GM12873 (cell line): Measurements from ENCODE around the gene SETD1B.

Experiments
- CTCF ChIP-seq: IDR thresholded peaks from 2 replicates; pipeline ENCODE4 v1.5.1; 2012; ENCODE audit warnings: low read depth, mild to moderate bottlenecking, moderate library complexity, low read length, control low read depth; ENCODE audit not compliant: insufficient read depth; ENCODE audit errors: missing control alignments

The SETD1B gene

GRCh38 chr12:121799156-121799841 lies 4.5 kb upstream of the SETD1B start:
- no peak for TF ChIP-seq CTCF

GRCh38 chr12:121799842-121800693 lies 3.7 kb upstream of the SETD1B start:
- no peak for TF ChIP-seq CTCF

DNA sequence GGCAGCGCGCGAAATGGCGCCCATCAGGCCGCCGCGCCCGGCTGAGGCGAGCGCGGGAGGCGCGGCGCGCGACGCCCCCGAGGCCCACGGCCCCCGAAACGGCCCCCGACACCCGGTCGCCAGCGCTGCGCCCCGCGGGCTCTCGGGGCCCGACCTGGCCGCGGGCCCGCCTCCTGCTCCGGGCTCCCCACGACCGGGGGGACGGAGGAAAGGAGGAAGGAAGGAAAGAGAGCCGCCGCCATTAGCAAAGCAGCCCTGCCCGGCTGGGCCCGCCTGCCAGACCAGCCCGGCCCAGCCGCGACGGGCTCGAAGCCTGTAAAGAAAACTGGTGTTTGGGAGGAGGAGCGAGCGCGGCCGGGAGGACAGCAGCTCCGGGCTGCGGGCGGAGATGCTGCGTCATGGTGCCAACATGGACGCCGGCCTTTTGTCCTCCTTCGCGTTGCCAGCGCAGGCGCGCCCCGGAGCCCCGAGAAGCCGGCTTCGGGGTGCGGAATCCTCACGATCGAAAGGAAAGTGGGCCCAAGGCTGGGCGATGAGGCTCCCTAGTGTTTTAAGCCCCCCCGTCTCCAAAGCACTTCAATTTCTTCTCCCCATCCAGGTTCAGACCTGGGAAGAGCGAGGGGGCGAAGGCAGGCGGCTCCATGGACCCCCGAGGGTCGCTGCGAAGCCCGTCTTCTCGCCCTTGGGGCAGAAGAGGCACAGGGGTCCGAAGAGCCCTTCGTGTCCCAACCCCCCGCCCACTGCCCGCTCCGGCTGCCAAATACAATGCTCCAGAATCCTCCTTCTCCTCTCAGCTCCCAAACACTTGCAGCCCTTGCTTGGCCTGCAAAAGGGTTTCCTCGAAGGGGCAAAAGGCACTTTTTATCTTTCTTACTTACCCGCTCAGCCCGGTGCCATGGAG lies 2.9 kb upstream of the SETD1B start:
- TF ChIP-seq CTCF = no peak

GRCh38 chr12:121801595-121802484 lies 2.0 kb upstream of the SETD1B start:
- TF ChIP-seq CTCF = no peak

DNA sequence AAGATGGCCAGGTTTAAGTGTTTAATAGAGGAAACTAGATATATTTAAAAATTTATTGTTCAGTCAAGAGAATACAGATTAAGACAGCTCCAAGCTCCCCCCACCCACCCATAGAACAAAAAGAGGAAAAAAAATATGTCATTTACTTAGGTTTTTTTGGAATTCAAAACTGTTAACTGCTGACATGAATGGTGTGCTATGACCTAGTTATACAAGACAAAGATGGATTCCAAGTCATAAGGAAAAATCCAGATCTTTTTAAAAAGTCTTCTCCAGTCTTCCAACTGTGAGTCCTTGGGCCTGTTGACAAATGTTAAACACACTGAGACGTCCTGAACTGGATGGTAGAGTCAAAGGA lies 1.3 kb upstream of the SETD1B start:
- no peak for TF ChIP-seq CTCF

DNA sequence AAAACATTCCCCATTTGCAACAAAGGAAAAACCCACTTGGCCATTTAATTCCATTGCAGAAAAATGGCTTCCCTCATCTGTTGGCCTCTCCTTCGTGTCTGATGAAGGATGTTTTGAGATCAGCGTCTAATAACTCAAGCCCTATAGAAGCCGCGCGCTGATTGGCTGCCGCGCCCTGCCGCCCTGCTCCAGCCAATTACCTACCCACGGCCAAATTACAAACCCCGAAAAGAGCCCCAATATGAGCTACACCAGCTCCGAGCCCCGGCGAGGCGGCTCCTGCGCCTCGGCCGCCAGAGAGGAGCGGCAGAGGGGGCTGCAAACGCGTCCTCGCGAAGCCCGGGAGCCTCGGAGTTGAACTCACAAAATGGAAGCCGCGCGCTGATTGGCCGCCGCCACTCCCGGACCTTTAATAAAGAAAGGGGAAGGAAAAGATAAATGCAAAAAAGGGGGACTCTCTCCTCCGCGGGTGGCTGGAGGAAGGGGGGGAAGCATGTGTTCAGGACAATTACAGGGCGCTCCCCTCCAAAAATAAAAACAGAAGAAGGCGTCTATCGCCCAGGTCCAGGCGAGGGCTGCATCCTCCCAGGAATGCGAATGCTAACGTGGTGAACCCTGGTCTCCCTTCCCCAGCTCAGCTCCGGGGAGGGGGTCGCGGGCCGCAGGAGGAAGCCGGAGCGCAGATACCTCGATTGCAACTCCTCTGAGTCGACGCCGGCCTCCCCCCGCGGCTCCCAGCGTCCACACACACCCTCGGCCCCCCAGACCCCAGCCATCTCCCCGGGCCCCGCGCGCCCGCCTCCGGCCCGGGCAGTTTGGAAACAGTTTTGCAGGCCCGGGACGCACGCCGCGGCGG lies 738 bp upstream of the SETD1B start:
- no peak for TF ChIP-seq CTCF
